Measurements from ENCODE around the gene CARNS1.
"Not testable (repeated sequence)": the region's sequence is repeated elsewhere in the genome, so short reads cannot be mapped to it uniquely, and the experiment has no call there.

The CARNS1 gene

GRCh38 chr11:67410984-67411784 lies 4.3 kb upstream of the CARNS1 start:
- DNase-seq: no peak

GRCh38 chr11:67411785-67412152 lies 3.7 kb upstream of the CARNS1 start:
- no peak for DNase-seq

- no peak for DNase-seq
These were observed 2.8 kb upstream of the CARNS1 start for GRCh38 chr11:67412495-67413179.

DNA sequence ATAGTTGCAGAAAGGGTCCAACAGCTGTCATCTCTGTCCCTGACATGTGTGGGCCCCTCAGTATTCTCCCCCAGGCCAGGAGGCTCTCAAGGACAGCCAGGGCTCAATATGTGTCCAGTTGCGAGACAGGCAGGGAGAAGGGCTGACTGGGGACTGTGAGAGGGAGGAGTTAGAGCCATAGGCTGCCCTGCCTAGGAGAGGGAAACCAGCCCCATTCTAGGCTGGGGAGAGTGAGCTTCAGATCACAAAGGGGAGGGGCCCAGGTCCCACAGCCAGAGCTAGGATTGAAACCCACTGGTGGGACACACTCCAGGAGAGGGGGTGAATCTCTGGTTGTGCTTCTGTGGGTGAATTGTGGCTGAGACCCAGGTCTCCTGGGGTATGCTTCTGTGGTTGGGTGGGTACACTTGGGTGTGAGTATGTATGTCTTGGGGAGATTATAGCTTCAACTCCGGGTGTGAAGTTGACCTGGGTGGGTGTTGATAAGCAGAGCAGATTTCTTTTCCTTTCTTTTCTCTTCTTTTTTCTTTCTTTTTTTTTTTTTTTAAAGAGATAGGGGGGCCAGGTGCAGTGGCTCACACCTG lies 2.1 kb upstream of the CARNS1 start:
- DNase-seq: no peak

GRCh38 chr11:67416416-67417335 lies 1.2 kb downstream of the CARNS1 start:
- no peak for DNase-seq

GRCh38 chr11:67417425-67417824 lies 1.9 kb downstream of the CARNS1 start:
- no peak for DNase-seq

DNA sequence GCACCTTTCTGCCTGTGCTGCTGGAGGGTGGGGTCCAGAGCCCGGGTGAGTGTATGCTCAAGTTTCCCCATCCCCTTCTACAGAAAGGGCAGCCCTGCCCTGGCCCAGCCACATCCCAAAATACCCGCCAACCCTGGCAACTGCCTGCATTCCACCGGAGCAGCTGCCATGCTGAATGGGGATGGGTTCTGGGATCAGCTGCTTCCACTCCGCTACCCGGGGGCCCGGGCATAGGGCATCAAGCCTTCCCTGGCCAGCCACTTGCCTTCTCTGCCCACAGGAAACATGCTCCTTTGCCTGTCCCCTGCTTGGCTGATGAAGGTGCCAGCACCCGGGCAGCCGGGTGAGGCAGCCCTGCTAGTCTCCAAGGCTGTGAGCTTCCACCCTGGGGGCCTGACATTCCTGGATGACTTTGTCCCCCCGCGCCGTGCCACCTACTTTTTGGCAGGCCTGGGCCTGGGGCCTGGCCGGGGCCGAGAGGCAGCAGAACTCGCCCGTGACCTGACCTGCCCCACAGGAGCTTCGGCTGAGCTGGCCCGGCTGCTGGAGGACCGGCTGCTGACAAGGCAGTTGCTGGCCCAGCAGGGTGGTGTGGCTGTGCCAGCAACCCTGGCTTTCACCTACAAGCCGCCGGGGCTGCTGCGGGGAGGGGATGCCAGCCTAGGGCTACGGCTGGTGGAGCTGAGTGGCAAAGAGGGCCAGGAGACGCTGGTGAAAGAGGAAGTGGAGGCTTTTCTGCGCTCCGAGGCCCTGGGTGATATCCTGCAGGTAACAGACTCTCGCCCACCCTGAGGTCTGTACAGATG lies 3.2 kb downstream of the CARNS1 start:
- DNase-seq: no peak

- DNase-seq: no peak
These were observed 4.0 kb downstream of the CARNS1 start for GRCh38 chr11:67419325-67420049.

DNA sequence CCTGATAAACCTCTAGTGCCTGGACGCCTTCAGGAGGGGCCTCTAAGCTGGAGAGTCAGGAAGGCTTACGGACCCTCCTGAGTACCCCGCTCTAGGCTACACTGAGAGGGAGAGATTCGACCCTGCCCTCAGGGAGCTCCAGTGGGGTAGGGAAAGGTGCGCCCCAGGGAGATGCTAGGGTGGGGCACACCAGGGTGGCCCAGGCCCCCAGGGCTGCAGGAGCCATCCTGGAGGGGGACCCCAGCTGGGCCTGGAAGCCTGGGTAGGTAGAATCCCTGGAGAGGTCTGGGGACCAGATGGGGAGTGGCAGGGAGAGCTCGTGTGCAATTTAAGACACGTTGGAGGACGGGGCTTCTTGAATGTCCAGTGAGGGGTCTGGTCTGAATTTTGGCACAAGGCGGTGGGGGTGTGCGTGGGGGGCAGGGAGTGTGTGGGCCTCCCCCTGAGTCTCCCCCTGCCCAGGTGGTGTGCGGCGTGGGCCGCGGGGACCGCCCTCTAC lies 4.7 kb downstream of the CARNS1 start:
- DNase-seq: no peak

GRCh38 chr11:67420646-67421429 lies 5.4 kb downstream of the CARNS1 start:
- peak; percentile 93 for DNase-seq

DNA sequence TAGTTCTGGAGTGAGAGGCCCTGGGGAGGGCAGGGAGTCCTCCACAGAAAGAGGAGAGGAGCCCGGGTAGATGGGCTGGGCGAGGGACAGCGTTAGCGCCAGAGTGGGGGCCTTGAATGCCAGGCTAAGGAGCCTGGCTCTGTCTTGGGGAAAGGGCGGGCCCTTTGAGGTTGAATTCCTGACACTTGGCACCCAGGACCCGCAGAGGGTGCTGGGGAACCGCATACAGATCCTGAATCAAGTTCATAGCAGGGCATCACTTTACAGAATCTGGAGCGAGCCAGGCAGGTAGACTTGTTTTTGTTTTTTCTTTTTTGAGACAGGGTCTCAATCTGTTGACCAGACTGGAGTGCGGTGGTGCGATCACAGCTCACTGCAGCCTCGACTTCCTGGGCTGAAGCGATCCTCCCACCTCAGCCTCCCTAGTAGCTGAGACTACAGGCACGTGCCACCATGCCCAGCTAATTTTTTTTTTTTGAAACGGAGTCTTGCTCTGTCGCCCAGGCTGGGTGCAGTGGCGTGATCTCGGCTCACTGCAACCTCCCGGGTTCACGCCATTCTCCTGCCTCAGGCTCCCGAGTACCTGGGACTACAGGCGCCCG lies 6.1 kb downstream of the CARNS1 start:
- no peak for DNase-seq

GRCh38 chr11:67422891-67423290 lies 7.4 kb downstream of the CARNS1 start:
- DNase-seq: no peak

- DNase-seq: no peak
These were observed 8.0 kb downstream of the CARNS1 start for GRCh38 chr11:67423466-67423865.

DNA sequence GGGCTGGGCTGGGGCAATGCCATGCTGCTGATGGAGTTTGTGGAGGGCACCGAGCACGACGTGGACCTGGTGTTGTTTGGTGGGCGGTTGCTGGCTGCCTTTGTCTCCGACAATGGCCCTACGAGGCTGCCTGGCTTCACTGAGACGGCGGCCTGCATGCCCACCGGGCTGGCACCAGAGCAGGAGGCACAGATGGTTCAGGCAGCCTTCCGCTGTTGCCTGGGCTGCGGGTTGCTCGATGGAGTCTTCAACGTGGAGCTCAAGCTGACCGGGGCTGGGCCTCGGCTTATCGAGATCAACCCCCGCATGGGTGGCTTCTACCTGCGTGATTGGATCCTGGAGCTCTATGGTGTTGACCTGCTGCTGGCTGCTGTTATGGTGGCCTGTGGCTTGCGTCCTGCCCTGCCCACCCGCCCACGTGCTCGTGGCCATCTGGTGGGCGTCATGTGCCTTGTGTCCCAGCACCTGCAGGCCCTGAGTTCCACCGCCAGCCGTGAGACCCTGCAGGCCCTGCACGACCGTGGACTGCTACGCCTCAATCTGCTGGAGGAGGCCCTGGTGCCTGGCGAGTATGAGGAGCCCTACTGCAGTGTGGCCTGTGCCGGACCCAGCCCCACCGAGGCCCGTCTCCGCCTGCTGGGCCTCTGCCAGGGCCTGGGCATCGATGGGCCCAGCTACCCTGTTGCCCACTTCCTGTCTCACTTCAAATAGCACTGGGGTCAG lies 8.6 kb downstream of the CARNS1 start:
- DNase-seq: no peak

- not testable (repeated sequence) for DNase-seq
These were observed 11.9 kb downstream of the CARNS1 start for GRCh38 chr11:67427364-67427859.

DNA sequence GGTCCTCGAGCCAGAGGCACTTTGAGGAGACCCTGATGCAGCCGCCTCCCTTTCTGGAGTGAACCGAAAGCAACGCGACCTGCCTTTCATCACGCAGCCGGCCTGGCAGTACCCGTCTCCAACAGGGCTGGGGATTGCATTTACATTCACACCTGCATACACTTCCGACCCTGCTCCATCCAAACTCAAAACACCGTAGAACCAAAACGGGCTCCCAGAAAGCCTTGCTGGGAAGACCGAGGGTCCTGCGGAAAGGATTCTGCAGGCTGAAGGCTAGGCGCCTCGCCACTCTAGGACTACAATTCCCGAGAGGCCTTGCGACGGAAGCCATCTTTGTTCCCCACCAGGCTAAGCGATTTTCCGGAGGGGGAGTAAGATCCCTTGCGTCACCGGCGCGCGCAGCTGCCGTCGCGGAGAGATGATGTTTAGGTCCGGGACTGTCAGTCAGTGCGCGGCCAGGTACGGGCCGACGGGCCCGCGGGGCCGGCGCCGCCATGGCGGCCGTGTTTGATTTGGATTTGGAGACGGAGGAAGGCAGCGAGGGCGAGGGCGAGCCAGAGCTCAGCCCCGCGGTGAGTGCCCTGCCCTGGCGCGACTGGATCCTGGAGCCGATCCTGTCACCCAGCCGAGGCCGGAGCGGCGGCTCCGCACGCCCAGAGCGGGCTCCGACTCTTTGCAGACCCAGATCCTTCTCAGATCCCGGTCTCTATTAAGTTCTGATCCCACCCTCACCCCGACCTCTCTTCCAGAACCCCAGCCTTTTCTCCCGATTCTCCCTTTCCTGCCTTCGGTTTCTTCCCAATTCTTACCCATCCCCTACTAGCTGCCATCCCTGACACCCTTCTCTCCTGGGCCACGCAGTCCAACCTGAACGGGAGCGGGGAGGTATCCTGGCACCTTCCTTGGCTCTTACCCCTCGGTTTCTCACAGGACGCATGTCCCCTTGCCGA lies 12.8 kb downstream of the CARNS1 start, which contains the start of gene RPS6KB2:
Gene RPS6KB2 (plus strand): TSS at position 443 of the 950 bp plus-strand sequence. CDS start 52 bp downstream, at position 495.
- DNase-seq: peak; percentile 98

DNA sequence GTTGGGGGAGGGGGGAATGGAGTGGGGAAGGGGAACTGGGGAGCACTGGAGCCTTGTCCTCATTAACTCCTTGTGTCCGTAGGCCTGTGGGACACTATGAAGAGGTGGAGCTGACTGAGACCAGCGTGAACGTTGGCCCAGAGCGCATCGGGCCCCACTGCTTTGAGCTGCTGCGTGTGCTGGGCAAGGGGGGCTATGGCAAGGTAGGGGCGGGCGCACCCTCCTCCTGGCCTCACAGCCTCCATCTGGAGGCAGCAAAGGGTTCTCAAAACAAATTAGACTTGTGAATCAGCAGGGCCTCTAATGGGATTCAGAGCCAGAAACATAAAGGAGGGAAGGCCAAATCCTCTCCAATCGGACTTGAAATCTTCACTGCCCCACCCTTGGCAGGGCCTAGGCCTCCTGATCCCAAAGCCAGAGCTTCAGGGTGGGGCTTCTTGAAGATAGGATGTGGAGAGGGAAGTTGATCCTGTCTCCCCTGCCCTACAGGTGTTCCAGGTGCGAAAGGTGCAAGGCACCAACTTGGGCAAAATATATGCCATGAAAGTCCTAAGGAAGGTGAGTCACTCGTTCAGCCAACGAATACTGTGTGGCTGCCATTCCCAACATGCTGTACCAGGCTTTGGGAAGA lies 13.7 kb downstream of the CARNS1 start:
- DNase-seq: no peak
